ENCODE data around the gene TEKT1. TPM values are rescaled to one million over a fixed set of nuclear protein-coding genes. Genes with fewer than 3 reads are reported as not detected.
"Not testable (repeated sequence)": the region's sequence is repeated elsewhere in the genome, so short reads cannot be mapped to it uniquely, and the experiment has no call there.

The TEKT1 gene
- total RNA-seq, result 0.41 TPM

DNA sequence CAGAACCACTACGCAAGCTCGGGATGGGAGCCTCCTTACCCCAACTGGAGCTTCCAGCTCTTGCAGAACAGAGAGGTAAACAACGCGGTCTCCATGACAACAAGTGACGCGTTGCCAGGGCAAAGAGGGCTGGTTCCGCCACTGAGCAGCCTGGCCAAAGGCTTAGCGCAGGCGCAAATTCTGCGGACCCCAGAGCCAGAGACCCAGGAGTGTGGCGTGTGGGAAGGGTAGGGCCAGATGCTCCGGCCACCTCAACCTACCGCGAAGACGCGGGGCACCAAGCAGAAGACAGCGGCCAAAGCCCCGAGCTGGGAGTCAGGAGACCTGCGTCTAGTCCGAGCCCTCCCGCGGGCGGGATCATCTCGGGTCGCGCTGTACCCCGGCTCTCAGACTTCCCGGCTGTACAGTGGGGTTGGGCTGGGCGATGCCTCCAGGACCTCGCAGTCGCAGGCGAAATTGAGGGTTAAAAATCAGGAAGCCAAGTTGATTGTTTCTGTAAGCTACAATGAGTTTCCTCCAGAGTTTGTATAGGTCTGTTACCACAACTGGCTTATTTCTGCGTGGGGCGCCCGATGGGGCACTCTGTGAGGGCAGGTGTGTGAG lies at the start of gene TEKT1:
TEKT1 (minus strand) TSS at position 69 of the 603 bp plus-strand sequence. CDS start 1,353 bp downstream, outside the sequence.
- DNase-seq (ENCODE audit: low spot score in 2 of 2) (peak; percentile 19 to 74), FAIRE-seq (no peak)

DNA sequence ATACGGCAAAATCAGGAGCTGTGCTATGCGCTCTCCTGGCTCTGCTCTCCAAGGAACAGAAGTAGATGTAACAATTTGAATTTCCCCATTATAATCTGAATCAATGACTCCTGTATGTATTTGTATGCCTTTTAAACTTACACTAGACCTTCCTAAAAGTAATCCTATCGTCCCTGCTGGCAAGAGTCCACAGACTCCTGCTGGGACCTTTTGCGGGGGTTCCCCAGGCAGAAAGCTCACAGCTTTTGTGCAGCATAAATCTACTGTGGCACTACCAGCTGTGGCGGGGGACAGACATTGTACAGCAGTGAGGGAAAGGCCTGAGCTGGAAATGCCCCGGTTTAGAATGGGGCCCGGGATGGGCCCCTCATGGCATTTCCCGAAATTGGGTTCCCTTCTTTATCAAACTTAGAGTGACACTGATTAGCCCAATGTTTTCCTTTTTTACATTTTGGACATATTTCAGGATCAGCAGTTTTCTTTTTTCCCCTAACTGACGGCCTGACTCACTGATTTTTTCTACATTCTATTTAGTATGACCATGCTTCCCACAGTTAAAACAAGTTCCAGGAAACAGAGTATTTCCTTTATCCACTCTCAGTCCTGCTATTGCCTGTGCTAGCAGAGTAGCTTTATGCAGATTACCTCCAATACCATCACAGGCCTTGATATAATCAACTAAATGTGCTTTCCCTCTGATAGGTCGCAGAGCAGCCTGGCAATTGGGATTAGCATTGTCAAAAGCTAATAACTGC lies 47.9 kb upstream of the TEKT1 start:
- FAIRE-seq; DNase-seq (ENCODE audit: low spot score in 2 of 2): not testable (repeated sequence)

DNA sequence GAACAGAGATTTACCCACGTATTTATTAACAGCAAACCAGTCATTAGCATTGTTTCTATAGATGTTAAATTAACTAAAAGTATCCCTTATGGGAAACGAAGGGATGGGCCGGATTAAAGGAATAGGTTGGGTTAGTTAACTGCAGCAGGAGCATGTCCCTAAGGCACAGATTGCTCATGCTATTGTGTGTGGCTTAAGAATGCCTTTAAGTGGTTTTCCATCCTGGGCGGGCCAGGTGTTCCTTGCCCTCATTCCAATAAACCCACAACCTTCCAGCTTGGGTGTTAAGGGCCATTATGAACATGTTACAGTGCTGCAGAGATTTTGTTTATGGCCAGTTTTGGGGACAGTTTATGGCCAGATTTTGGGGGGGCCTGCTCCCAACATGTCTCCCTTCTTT lies 43.7 kb upstream of the TEKT1 start:
- not testable (repeated sequence) for DNase-seq (ENCODE audit: low spot score in 2 of 2); FAIRE-seq

DNA sequence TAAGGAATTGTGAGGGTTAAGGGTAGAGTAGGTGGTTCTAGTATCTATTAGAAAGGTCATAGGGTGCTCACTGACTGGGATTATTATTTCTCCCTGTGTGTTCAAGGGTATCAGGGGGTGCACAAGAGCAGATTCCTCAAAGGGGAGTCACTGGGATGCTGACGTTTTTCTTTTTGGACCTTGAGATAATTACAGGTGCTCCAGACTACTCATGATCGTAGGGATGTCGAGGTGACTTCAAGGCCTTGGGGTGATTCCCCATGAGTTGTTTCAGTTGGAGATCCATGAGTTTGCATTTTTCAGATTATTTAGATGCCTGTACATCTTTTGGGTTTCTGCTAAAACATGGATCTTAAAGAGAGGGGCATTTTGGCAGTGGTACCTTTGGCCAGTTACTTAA lies 41.4 kb upstream of the TEKT1 start:
- FAIRE-seq (no peak), DNase-seq (ENCODE audit: low spot score in 2 of 2) (no peak)

DNA sequence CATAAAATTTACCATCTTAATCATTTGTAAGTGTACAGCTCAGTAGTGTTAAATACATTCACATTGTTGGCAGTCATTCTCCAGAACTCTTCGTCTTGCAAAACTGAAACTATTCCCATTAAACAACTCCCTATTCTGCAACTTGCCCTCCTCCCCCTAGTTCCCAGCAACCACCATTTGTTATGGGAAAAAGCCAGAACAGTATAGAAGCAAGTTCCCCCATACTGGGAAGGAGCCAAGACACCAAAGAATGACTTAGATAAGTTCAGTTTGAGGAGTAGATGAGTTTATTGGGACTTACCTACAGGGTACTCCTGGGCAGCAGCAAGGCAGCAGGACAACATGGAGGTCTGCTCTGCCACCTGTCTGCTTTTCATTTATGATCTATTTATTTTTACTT lies 39.3 kb upstream of the TEKT1 start:
- DNase-seq (ENCODE audit: low spot score in 2 of 2) (no peak), FAIRE-seq (no peak)

DNA sequence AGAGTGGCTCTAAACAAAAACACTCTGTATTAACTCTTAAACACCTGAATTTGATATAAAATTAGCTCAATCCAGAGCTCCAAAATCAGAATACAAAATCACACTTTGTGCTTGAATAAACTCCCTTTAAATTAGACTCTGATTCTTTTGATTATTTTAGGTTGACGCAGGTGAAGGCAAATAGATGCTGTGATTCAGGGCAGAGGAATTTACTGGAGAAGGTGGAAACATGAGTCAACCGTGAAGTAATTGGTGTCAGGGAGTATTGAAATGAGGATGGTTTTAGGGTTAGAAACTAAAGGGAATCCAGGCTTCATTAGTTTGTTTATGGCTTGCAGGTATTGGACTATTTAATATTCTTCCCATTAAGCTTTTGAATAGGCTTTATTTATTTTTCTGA lies 37.1 kb upstream of the TEKT1 start:
- DNase-seq (ENCODE audit: low spot score in 2 of 2) (no peak), FAIRE-seq (no peak)

DNA sequence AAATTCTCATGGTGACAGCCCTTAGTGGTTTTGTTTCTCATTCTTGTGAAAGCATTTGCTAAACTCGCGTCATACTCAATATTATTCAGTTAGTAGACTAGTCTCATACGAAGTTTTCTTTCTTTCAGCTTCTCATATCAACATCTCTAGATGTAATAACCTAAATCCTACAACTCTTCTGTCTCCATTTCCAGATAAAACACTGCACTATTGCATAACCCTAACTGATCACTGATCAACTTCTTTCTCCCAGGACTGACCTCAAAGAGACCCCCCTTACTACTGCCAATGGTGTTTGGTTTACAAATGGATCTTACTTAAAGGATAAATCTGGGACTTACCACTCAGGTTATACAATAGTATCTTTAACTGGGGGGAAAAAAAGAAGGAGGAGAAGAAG lies 36.3 kb upstream of the TEKT1 start:
- FAIRE-seq, result no peak

DNA sequence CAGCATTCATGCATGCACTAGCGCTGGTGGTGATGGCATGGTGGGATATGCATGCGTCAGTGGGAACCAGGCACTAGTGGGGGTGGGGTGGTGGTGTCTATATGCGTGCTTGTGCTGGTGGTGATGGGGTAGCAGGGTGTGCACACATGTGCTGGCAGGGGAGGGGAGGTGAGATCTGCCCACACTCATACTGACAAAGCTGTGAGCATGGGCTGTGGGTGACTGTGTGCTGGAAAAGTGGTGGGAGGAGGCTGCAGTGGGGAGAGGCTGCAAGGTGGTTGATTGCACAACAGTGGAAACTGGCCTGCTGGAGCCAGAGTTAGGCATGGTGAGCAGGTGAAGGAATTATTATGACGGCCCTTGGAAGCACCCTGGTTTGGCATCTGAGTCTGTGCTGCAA lies 31.3 kb upstream of the TEKT1 start:
- no peak for DNase-seq (ENCODE audit: low spot score in 2 of 2)
- no peak for FAIRE-seq

More for the DNA sequence above, 36.3 kb upstream of the TEKT1 start:
- DNase-seq (ENCODE audit: low spot score in 2 of 2), result no peak

DNA sequence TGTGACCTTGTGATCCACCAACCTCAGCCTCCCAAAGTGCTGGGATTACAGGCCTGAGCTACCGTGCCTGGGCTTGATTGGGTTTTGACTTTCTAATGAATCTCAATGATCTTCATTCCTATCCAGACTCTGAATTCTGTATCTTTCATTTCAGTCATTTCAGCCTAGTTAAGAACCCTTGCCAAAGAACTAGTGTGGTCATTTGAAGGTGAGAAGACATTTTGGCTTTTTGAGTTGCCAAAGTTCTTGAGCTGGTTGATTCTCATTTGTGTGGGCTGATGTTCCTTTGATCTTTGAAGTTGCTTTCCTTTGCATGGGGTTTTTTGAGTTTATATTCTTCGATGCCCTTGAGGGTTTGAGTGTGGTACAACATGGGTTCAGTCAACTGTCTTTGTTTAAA lies 30.6 kb upstream of the TEKT1 start:
- DNase-seq (ENCODE audit: low spot score in 2 of 2) (no peak), FAIRE-seq (no peak)

DNA sequence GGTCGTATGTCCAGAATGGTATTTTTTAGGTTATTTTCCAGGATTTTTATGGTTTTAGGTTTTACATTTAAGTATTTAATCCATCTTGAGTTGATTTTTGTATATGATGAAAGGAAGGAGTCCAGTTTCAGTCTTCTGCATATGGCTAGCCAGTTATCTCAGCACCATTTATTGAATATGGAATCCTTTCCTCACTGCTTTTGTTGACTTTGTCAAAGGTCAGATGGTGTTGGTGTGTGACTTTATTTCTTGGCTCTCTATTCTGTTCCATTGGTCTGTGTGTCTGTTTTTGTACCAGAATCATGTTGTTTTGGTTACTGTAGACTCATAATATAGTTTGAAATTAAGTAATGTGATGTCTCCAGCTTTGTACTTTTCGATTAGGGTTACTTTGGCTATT lies 26.4 kb upstream of the TEKT1 start:
- no peak for FAIRE-seq
- no peak for DNase-seq (ENCODE audit: low spot score in 2 of 2)

DNA sequence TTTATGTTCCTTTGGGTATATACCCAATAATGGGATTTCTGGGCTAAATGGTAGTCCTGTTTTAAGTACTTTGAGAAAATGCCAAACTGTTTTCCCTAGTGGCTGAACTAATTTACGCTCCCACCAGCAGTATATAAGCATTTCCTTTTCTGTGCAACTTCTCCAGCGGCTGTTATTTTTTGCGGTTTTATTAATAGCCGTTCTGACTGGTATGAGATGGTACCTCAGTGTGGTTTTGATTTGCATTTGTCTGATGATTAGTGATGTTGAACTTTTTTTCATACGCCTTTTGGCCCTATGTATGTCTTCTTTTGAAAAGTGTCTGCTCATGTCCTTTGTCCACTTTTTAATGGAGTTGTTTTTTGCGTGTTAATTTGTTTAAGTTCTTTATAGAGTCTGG lies 25.8 kb upstream of the TEKT1 start:
- no peak for DNase-seq (ENCODE audit: low spot score in 2 of 2)
- FAIRE-seq, result no peak

DNA sequence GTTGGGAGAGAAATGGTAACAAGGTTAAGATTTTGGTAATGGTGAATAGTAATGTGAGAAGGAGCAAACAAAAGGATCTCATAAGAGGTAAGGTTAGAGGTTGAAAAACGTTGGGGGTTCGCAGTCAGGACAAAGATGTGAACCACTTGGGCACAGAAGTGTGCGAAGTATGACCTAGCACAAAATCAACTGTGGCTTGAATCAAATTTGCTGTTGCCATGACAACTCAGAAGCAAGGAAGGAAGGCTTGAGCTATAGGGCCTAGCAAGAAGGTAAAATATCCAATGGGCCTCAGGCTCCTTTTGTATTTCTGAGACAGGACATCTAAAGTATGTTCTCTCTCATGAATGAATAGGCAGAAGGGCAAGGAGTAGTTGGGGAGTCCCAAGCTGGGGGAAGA lies 24.5 kb upstream of the TEKT1 start:
- no peak for DNase-seq (ENCODE audit: low spot score in 2 of 2)
- no peak for FAIRE-seq

DNA sequence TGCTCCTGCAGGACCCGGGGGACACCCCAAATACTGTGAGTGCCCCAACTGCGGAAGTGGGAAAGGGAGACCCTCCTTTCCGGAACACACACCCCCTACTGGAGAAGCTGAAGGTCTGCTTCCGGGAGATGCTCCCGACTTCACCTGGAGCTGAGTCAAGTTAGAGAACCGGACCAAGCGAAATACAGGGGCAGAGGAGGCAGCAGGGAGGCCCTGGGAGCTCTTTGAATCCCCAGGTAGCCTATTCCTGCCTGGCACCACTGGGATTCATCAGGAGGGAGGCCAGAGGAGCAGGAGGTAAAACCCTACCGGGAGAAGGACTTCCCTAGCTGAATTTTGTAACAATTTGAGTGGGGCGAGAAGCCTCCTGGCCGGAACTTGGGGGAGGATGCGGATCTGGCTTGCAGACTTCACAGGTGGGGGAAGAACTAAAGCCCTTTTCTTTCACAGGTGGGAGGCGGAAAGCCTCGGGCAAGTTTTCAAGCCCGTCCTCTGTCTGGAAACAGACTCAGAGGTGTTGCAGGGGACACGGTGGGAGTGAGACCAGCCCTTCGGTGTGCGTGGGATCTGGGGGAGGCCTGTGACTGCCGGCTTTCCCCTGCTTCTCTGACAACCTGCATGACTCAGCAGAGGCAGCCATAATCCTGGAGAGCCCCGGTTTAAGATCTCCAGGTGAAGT lies 22.4 kb upstream of the TEKT1 start:
- no peak for FAIRE-seq
- DNase-seq (ENCODE audit: low spot score in 2 of 2), result no peak

DNA sequence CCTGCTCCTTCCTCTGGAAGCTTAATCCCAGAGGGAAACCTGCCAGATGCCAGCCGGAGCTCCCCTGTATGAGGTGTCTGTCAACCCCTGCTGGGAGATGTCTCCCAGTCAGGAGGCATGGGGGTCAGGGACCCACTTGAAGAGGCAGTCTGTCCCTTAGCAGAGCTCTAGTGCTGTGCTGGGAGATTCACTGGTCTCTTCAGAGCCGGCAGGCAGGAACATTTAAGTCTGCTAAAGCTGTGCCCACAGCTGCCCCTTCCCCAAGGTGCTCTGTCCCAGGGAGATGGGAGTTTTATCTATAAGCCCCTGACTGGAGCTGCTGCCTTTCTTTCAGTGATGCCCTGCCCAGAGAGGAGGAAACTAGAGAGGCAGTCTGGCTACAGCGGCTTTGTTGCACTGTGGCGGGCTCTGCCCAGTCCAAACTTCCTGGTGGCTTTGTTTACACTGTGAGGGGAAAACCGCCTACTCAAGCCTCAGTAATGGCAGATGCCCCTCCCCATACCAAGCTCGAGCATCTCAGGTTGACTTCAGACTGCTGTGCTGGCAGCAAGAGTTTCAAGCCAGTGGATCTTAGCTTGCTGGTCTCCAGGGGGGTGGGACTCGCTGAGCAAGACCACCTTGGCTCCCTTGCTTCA lies 17.1 kb upstream of the TEKT1 start:
- not testable (repeated sequence) for DNase-seq (ENCODE audit: low spot score in 2 of 2); FAIRE-seq

DNA sequence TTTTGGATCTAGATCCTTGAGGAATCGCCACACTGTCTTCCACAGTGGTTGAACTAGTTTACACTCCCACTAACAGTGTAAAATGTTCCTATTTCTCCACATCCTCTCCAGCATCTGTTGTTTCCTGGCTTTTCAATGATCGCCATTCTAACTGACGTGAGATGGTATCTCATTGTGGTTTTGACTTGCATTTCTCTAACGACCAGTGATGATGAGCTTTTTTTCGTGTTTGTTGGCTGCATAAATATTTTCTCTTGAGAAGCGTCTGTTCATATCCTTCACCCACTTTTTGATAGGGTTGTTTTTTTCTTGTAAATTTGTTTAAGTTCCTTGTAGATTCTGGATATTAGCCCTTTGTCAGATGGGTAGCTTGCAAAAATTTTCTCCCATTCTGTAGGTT lies 14.6 kb upstream of the TEKT1 start:
- not testable (repeated sequence) for DNase-seq (ENCODE audit: low spot score in 2 of 2); FAIRE-seq

DNA sequence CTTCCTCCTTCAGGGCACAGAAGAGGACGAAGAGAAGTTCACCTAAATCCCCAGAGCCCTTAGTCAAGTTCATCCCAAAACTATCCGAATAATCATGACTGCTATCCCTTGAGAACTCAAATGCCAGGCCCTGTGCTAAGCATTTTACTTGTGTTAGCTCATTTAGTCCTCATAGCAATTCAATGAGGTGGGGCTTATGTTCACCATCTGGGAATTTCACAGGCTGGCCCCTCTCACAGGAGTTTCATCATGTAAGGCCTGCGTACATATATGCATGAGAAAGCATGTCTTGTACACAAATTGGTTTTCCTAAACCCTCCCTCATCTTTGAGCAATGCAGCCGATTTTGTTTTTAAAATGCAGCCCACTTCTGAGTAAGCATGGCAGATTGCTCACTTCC lies 12.9 kb upstream of the TEKT1 start:
- FAIRE-seq; DNase-seq (ENCODE audit: low spot score in 2 of 2): not testable (repeated sequence)

DNA sequence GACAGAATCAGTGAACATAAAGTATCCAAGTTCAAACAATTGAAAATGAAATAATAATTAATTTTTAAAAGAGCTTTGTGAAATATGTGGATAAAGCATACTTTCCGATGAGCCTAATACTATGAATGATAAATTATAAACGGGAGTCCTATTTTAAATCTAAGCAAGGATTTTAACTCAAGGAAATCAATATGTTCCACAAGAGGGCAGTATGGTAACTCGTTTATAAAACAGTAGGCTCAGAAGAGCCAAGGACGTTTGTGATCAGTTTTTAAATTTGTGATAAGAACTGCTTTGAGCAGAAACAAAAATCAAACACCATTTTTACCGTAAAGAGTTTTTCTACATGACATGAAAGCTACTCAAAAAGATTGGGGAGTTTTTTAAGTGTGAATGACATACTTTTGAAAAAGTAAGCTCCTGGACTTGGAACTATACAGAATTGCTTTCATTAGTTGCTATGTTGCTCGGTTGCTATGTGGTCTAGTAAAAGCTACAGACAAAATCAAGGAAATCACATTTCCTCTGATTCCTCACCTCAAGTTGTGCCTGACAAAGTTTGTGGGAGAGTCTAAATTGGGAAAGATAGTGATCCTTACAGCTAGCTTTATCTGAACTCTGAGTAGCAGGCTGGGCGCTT lies 11.8 kb upstream of the TEKT1 start:
- FAIRE-seq, result peak; percentile 83

DNA sequence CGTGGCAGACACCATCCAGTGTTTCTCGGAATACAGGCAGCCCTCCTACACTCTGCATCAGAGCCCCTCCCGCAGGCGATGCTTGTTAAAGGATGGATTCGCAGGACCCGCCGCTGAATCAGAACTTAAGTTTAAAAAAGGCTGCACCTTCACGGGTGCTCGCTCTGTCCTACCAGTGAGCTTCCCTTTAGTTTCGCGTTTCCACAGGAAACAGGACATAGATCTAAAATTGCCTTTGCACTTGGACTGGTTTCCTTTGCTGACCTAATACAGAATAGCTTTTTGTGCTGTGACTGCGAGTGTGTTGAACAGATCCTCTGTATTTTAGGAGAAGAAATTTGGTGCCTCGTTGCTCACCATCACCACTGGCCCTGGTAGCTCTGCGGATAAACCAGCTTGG lies 10.2 kb upstream of the TEKT1 start:
- not testable (repeated sequence) for DNase-seq (ENCODE audit: low spot score in 2 of 2); FAIRE-seq

More for the DNA sequence above, 11.8 kb upstream of the TEKT1 start:
- DNase-seq (ENCODE audit: low spot score in 2 of 2), result peak; percentile 10 to 24

DNA sequence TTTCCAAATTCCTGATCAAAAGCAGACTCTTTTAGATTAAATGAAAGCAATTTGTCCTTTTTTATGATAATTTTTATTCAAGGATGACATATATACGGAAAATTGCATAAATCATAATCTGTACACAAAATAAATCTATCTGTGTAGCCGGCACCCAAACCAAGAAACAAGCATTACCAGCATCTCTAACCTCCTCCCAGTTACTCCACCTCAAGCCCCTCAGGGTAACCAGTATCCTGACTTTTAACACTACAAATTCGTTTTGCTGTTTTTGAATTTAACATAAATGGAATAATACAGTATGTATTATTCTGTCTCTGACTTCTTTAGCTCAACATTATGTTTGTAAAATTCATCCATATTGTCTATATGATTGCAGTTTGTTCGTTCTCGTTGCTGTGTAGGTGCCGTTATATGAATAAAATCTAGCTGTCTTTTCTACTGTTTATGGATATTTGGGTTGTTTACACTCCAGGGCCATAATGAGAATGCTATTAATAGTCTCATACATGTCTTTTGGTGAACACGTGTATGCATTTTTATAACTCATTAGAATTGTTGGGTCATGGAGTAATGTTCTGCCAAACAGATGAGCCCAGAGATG lies 1.0 kb downstream of the TEKT1 start:
- DNase-seq (ENCODE audit: low spot score in 2 of 2) (no peak), FAIRE-seq (no peak)

DNA sequence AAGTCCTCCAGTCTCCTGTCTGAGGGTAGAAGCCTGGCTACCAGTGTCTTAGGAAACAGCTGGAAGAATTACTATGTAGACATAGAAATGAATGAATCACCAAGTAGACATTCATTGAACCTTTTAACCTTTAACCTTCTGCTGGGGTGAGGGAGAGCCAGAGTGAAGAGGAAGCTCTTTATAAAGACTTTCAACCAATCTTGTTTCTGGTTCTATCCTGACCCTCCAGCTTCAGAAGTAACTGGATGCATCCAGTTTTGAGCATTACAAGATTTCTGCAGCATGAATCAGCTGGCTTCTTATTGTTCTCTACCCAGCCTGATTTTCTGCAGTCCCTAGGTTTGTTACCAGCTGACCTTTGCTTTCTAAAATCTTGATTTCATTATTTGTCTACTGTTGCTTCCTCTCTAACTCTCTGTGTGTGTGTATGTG lies 8.5 kb downstream of the TEKT1 start:
- DNase-seq (ENCODE audit: low spot score in 2 of 2) (no peak), FAIRE-seq (no peak)

Measured in frontal cortex (tissue), 4 donors.